IgD-negative memory B cell (primary cell): ENCODE measurements around the gene MVD. TPM values are rescaled to one million over a fixed set of nuclear protein-coding genes. Genes with fewer than 3 reads are reported as not detected.

Experiments used
- H3K27ac Mint-ChIP-seq, 3 donors: one replicate each; pipeline ENCODE4 v1.8.0; 2020 to 2022; ENCODE audit warnings: mild to moderate bottlenecking in 3 of 3, mixed read lengths in 3 of 3, moderate library complexity in 1 of 3
- H3K27me3 Mint-ChIP-seq: one replicate; pipeline ENCODE4 v1.8.0; 2021; ENCODE audit warnings: mixed read lengths
- H3K36me3 Mint-ChIP-seq: one replicate; pipeline ENCODE4 v1.8.0; 2020; ENCODE audit warnings: mild to moderate bottlenecking, mixed read lengths
- H3K4me1 Mint-ChIP-seq, 3 donors: one replicate each; pipeline ENCODE4 v1.8.0; 2020 to 2022; ENCODE audit warnings: mixed read lengths in 3 of 3, mild to moderate bottlenecking in 1 of 3
- H3K4me3 Mint-ChIP-seq, 4 donors: one replicate each; pipeline ENCODE4 v1.8.0; 2020 to 2022; ENCODE audit warnings: mild to moderate bottlenecking in 4 of 4, mixed read lengths in 4 of 4, moderate library complexity in 3 of 4
- H3K9me3 Mint-ChIP-seq, 3 donors: one replicate each; pipeline ENCODE4 v1.8.0; 2020 to 2021; ENCODE audit warnings: mixed read lengths in 3 of 3, mild to moderate bottlenecking in 1 of 3
- polyA plus RNA-seq: library from polyadenylated mRNA; unstranded; fragments of 300-500 nt; fragmentation: Illumina TruSeq; gene quantifications from one replicate; pipeline ENCODE4 v1.2.3, GENCODE V29; 2021

Gene MVD
- 26.0 TPM for polyA plus RNA-seq

- Mint-ChIP-seq H3K4me1 (peaks cover 14 to 19% (median 18%) of the 10 kb centered on the region in 3 donors), H3K36me3 (no peaks in the 10 kb centered on the region), H3K9me3 (no peaks in the 10 kb centered on the region), H3K4me3 (peak within 1 kb of the TSS; percentile 89 to 96 (median 95)), H3K27ac (peak within 1 kb of the TSS; percentile 85 to 95 (median 90)), H3K27me3 (no peaks in the 10 kb centered on the region)
Measured at GRCh38 chr16:88662843-88663606, at the start of gene MVD. MVD (minus strand) TSS chr16:88663091; CDS start chr16:88663080, 11 bp downstream.

GRCh38 chr16:88712362-88712979 lies 49.6 kb upstream of the MVD start:
- H3K4me3 Mint-ChIP-seq = no peak overlapping the region
- no peaks in the 10 kb centered on the region for H3K27me3 Mint-ChIP-seq
- no peaks in the 10 kb centered on the region for H3K36me3 Mint-ChIP-seq
- H3K4me1 Mint-ChIP-seq = peaks cover under 1 to 1% (median 1%) of the 10 kb centered on the region in 3 donors
- H3K9me3 Mint-ChIP-seq = no peaks in the 10 kb centered on the region
- H3K27ac Mint-ChIP-seq = peak overlapping the region in 1 of 3 donors; percentile 23

GRCh38 chr16:88711750-88712340 lies 49.0 kb upstream of the MVD start:
- H3K36me3 Mint-ChIP-seq = no peaks in the 10 kb centered on the region
- peak overlapping the region in 1 of 3 donors; percentile 23 for H3K27ac Mint-ChIP-seq

GRCh38 chr16:88710556-88710955 lies 47.7 kb upstream of the MVD start:
- H3K4me3 Mint-ChIP-seq = no peak overlapping the region
- H3K36me3 Mint-ChIP-seq = no peaks in the 10 kb centered on the region
- H3K4me1 Mint-ChIP-seq = peaks cover 8 to 9% (median 8%) of the 10 kb centered on the region in 3 donors
- peak overlapping the region in 1 of 3 donors; percentile 71 for H3K27ac Mint-ChIP-seq
- H3K9me3 Mint-ChIP-seq = no peaks in the 10 kb centered on the region
- no peaks in the 10 kb centered on the region for H3K27me3 Mint-ChIP-seq

More at GRCh38 chr16:88711750-88712340, 49.0 kb upstream of the MVD start:
- peak overlapping the region in 1 of 4 donors; percentile 35 for H3K4me3 Mint-ChIP-seq
- no peaks in the 10 kb centered on the region for H3K9me3 Mint-ChIP-seq
- no peaks in the 10 kb centered on the region for H3K27me3 Mint-ChIP-seq
- peaks cover 7% of the 10 kb centered on the region in 3 donors for H3K4me1 Mint-ChIP-seq

GRCh38 chr16:88706965-88707826 lies 44.3 kb upstream of the MVD start:
- H3K36me3 Mint-ChIP-seq = no peaks in the 10 kb centered on the region

GRCh38 chr16:88706229-88706964 lies 43.5 kb upstream of the MVD start, which contains the start of the genes CTU2 and RNF166:
CTU2 (plus strand) TSS chr16:88706503; CDS start chr16:88706531, 28 bp downstream.
RNF166 (minus strand) TSS chr16:88706408; CDS start chr16:88706325, 83 bp downstream.
- Mint-ChIP-seq H3K4me1 (peaks cover 32 to 37% (median 35%) of the 10 kb centered on the region in 3 donors), H3K36me3 (no peaks in the 10 kb centered on the region), H3K4me3 (peak within 1 kb of the TSS; percentile 87 to 94 (median 94)), H3K9me3 (no peaks in the 10 kb centered on the region), H3K27me3 (no peaks in the 10 kb centered on the region), H3K27ac (peak within 1 kb of the TSS; percentile 92 to 97 (median 96))

More at GRCh38 chr16:88706965-88707826, 44.3 kb upstream of the MVD start:
- peak overlapping the region; percentile 31 to 92 (median 85) for H3K27ac Mint-ChIP-seq
- no peaks in the 10 kb centered on the region for H3K27me3 Mint-ChIP-seq
- peaks cover 32 to 34% (median 33%) of the 10 kb centered on the region in 3 donors for H3K4me1 Mint-ChIP-seq
- H3K9me3 Mint-ChIP-seq = no peaks in the 10 kb centered on the region
- H3K4me3 Mint-ChIP-seq = peak overlapping the region; percentile 79 to 93 (median 90)

- peak overlapping the region; percentile 87 to 94 (median 92) for H3K4me3 Mint-ChIP-seq
- peak overlapping the region; percentile 89 to 97 (median 96) for H3K27ac Mint-ChIP-seq
- no peaks in the 10 kb centered on the region for H3K9me3 Mint-ChIP-seq
- peaks cover 36 to 39% (median 38%) of the 10 kb centered on the region in 3 donors for H3K4me1 Mint-ChIP-seq
- H3K27me3 Mint-ChIP-seq = no peaks in the 10 kb centered on the region
- H3K36me3 Mint-ChIP-seq = no peaks in the 10 kb centered on the region
Measured at GRCh38 chr16:88705801-88706228, 42.9 kb upstream of the MVD start.

GRCh38 chr16:88705076-88705684 lies 42.3 kb upstream of the MVD start:
- Mint-ChIP-seq H3K4me1 (peaks cover 40 to 42% (median 41%) of the 10 kb centered on the region in 3 donors), H3K9me3 (no peaks in the 10 kb centered on the region), H3K27me3 (no peaks in the 10 kb centered on the region), H3K27ac (peak overlapping the region; percentile 89 to 97 (median 96)), H3K36me3 (no peaks in the 10 kb centered on the region), H3K4me3 (peak overlapping the region; percentile 87 to 94 (median 92))

- H3K4me1 Mint-ChIP-seq = peaks cover 46 to 49% (median 48%) of the 10 kb centered on the region in 3 donors
- H3K4me3 Mint-ChIP-seq = peak overlapping the region; percentile 87 to 94 (median 92)
- no peaks in the 10 kb centered on the region for H3K27me3 Mint-ChIP-seq
- no peaks in the 10 kb centered on the region for H3K9me3 Mint-ChIP-seq
- H3K27ac Mint-ChIP-seq = peak overlapping the region; percentile 89 to 97 (median 96)
- no peaks in the 10 kb centered on the region for H3K36me3 Mint-ChIP-seq
Measured at GRCh38 chr16:88703486-88704309, 40.8 kb upstream of the MVD start.

GRCh38 chr16:88702371-88703210 lies 39.7 kb upstream of the MVD start:
- H3K36me3 Mint-ChIP-seq = no peaks in the 10 kb centered on the region
- no peaks in the 10 kb centered on the region for H3K9me3 Mint-ChIP-seq
- H3K27ac Mint-ChIP-seq = peak overlapping the region; percentile 89 to 97 (median 96)
- peak overlapping the region; percentile 87 to 94 (median 92) for H3K4me3 Mint-ChIP-seq
- peaks cover 51 to 54% (median 53%) of the 10 kb centered on the region in 3 donors for H3K4me1 Mint-ChIP-seq
- no peaks in the 10 kb centered on the region for H3K27me3 Mint-ChIP-seq

GRCh38 chr16:88701581-88702370 lies 38.9 kb upstream of the MVD start:
- Mint-ChIP-seq H3K27ac (peak overlapping the region; percentile 85 to 96 (median 89)), H3K4me1 (peaks cover 44 to 46% (median 46%) of the 10 kb centered on the region in 3 donors), H3K9me3 (no peaks in the 10 kb centered on the region), H3K36me3 (no peaks in the 10 kb centered on the region), H3K27me3 (no peaks in the 10 kb centered on the region), H3K4me3 (peak overlapping the region; percentile 87 to 94 (median 92))
